SU-DHL-6 (cell line): ENCODE measurements around the gene STARD3.

Source experiments
- CTCF ChIP-seq: fragments of 200-600 bp; sonication (generic); IDR thresholded peaks from one replicate; pipeline ENCODE4 v1.5.1; 2017; ENCODE audit warnings: antibody characterized with exemption, mild to moderate bottlenecking, low read length, moderate library complexity; ENCODE audit not compliant: insufficient read depth, poor library complexity, severe bottlenecking
- EZH2phosphoT487 ChIP-seq: fragments of 200-600 bp; sonication (generic), shearing (Covaris generic); conservative IDR thresholded peaks from 2 replicates; pipeline ENCODE4 v1.6.1; 2018; ENCODE audit warnings: mild to moderate bottlenecking, antibody characterized with exemption, low read length, moderate library complexity, mixed read lengths

- TF ChIP-seq CTCF: peak; percentile 100
- TF ChIP-seq EZH2phosphoT487: no peak
These were observed 15.2 kb upstream of the STARD3 start for GRCh38 chr17:39621523-39622379.
